NCI-H1930 (cell line): Measurements from ENCODE around the gene ARID1B.

Experiments used
- DNase-seq, 2 experiments: peaks; one replicate each; lab custom pipeline; 2025; lab: John Stamatoyannopoulos, UW

Gene ARID1B

GRCh38 chr6:157099912-157100593 lies 322.9 kb downstream of the ARID1B start:
- no peak for DNase-seq

DNA sequence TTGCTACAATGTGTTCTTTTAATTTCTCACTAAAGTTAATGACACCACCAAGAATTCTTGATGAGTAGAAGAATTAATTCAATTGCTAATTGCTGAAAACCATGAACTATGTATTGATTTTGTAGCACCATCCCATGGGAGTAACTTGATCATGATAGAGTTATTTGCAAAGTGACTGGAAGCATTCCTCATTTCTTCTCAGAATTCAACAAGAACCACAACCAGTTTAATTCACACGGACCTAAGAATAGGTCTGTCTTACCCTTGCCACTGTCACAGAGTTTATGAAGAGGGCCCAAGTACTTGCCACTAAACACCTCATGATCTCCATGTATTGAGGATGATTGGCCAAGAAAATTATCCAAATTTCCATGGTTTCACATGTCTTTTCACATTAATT lies 324.0 kb downstream of the ARID1B start:
- no peak for DNase-seq

GRCh38 chr6:157104803-157105202 lies 327.6 kb downstream of the ARID1B start:
- no peak for DNase-seq

DNA sequence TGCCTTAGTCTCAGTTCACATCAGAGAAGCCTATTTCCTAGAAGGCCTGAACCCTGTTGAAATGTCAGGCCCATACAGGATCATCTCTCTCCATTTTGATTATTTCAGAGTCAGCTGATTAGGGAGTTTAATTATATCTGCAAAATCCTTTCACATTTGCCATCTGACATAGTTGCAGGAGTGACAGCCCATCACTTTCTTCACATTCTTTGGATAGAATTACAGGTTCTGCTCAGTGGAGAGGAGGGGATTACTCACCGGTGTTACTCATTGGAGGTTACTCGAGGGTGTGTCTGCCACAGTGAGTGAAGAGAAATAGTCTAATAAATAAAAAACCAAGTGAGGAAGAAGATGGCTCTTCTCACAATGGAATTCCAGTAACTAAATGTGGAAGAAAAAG lies 329.3 kb downstream of the ARID1B start:
- DNase-seq = no peak

DNA sequence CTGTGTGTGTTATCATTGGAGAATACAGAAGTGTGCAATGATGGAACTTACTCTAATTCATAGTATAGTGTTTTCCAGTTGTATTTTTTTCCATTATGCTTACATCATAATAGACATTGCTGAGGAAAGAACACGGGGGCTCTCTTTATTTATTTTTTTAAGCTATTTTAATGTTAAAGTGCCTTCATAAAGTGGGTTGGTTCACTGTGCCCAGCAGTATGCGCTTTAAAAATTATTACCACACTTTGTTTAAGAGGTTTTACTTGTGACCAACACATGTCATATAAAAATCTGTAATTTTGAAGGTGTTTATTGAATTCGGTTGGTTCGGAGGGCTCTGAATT lies 330.4 kb downstream of the ARID1B start:
- DNase-seq = no peak

DNA sequence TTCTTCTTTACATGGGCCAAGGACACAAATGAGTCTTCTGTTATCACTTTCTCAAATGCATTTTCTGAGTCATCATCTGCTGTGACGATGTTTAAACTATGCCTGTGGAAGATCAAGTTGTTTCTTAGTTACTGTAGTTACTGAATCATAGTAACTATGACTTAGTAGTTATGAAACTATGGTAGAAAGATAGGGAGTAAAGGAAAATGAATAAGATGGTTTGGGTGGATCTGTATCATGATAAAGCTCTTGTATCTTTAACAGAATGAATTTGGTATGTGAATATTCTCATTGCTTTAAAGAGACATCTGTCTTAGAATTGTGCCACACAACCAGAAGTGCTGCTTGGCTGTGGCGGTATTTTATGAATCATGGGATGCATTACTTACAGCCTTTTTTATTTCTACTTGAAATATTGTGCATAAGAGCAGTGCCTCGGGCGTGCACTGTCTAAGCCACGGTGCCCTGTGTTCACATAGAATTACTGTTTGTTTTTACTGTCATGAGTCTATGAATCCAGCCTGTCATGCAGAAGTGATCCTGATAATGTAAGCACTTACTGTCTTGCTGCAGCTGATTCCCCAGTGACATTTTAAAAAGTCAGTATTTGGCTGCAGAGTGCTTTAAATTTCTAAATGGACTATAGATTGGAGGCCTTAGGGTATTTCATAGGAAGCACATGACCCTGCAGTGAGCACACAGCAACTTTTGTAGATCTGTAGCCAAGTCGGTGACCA lies 330.9 kb downstream of the ARID1B start:
- no peak for DNase-seq

DNA sequence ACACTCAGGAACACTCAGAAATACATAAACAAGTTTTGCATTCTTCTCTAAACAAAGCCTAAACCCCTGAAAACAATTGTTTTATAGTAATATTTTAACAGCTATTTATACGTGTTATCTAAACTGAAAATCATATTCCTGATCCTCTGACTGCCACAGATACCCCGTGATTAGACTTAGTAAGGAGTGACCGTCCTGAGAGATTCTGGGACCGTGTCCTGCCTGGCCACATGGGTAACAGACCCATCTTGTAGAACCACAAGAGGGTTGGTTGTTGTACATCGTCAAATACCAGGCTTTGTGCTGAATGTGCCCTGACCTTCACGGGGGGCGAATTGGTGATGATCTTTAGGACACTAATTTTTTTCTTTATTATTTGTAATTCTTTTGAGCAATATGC lies 331.7 kb downstream of the ARID1B start:
- DNase-seq = no peak

GRCh38 chr6:157110607-157111006 lies 333.4 kb downstream of the ARID1B start:
- DNase-seq = no peak

DNA sequence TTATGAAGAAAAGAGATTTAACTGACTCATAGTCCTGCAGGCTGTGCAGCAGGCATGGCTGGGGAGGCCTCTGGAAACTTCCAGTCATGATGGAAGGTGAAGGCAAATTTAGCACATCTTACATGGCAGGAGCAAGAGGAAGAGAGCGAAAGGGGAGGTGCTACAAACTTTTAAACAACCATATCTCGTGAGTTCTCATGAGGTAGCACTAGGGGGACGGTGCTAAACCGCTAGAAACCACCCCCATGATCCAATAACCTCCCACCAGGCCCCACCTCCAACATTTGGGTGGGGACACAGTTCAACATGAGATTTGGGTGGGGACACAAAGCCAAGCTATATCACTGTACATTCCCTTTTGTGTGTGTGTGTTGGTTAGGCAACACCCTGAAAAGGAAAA lies 336.2 kb downstream of the ARID1B start:
- no peak for DNase-seq

DNA sequence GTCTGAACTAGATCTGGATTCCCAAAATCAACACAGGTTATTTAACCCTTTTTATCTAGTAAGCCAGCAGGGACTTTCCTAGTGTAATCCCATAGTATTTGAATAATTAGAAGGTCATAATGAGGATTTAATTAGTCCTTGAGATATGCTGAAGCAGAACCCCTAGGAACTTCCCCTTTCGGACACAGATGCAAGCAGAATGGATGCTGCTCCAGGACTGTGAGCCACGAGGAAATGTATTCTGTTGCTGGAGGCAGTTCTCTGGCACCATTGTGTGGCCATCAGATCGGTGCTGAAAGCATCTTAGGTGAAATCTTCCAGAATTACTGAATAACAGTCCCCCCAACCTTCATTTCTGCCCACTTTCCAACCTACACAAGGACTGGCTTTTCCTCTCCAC lies 339.2 kb downstream of the ARID1B start:
- DNase-seq = no peak

- DNase-seq = no peak
Observed at GRCh38 chr6:157117431-157118095, 340.4 kb downstream of the ARID1B start.

DNA sequence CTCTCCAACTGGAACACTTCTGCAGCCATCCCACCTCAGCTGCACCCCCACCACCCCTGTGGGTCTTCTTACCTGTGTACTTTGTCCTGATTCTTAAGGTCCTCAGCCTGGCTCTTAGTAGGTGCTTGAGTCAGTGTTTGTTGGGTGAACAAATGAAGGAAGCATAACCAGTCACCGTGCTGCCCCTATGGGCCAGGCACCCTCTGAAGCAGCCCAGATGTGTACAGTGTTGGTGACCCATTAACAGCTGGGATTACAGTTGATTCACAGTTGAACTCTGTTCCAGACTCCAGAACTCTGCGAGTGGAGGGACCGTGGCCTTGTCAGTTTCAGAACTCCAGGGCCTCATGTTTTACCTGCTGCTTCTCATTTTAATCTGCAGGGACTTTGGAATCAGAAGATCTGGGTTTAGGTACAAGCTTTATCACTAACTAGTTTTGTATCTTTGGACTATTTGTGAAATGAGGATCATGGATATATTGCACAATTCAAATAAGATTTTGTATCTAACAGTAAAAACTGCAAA lies 342.4 kb downstream of the ARID1B start:
- no peak for DNase-seq

- no peak for DNase-seq
Observed at GRCh38 chr6:157120534-157121232, 343.5 kb downstream of the ARID1B start.

GRCh38 chr6:157121897-157122296 lies 344.7 kb downstream of the ARID1B start:
- DNase-seq = no peak

DNA sequence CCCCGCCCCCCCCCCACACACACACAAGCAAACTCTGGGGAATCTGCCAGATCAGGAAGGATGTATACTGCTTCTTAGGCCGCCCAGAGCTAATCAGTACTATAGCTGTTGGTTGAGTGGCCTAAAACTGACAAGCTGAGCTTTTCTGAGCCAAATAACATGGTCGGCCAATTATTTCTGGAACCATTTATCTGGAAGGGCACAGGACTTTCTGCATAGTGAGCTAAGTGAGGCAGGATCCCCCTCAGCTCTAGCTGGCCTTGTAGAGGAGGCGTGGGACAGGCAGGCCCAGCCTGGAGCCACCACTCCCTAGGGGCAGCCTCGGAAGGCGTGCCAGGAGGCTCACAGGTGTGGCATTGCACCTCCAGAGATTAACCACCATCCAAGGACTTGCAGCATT lies 346.1 kb downstream of the ARID1B start:
- DNase-seq = no peak

DNA sequence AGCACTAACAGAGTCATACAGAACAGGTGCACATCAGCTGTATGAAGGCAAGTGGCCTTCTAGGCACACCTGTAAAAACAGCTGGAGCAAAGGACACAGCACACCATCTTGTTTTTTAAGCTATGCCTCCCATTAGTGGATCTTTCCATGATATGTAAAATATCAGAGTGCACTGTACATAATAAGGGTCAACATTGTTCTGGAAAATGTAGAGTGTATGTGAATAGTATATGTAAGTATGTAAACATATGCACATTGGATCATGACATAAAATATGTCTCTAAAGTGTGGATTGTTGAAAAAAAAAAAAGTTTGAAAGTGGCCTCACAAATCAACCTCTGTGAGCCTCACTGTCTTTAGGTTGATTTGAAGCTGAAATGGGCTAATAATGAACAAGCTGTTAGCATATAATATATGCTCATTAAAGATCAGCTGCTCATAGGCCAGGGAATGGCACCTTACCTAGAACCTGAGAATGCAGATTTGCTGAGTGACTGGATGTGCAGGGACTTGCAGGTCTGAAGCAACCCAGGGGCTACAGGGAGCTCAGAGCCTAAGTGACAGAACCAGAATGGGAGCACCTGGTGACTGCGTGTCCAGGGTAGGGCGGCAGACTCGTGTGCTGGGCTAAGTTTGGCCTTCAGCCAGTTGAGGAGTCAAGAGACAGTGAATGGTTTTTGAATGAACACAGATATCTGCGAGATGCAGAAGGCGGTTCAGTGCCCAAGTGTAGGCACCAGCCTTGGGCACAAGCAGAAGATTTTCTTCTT lies 347.5 kb downstream of the ARID1B start:
- DNase-seq = no peak

- no peak for DNase-seq
Observed at GRCh38 chr6:157125531-157125930, 348.4 kb downstream of the ARID1B start.

DNA sequence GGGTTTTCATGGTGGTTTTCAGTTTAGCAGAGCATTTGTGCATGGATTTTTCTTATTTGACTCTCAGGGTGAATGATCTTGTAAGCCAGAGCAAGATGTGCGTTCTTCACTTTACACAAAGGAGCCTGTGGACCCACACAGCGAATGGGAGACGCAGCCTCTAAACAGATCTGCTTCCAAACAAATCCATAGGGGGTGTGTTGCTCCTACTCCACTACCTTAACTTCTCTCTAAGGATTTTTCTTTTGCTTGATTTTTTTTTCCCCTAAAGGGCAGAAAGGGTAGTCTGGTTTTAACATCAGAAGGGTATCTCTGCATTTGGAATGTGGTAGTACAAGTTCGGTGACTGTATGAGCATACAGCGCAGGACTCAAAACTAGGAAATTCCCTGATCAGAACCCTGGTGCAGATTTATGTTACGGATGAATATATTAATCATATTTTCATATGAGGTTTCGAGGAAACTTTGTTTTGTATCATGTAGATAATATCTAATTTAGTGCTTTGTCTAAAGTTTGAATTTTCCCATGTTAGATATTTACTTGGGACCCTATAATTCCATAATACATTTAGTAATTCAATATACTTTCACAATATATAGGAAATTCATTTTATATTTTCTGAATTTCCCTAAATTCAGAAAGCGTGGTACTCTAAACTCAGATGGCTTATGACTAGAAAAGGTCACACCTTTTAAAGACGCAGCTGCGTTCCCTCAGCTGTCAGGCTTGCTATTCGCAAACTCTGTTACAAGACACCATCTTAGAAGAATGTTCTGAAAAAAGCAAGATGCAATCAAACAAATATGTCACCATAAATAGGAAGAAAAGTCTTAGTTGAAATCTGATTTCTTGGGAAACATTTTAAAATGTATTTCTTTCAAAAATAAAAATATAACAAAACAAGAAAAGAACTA lies 349.3 kb downstream of the ARID1B start:
- DNase-seq = no peak

- no peak for DNase-seq
Observed at GRCh38 chr6:157128235-157128775, 351.1 kb downstream of the ARID1B start.

- no peak for DNase-seq
Observed at GRCh38 chr6:157131250-157131649, 354.1 kb downstream of the ARID1B start.
